Hypothalamus (tissue), 51 donors: ENCODE results near the gene STAT5A.

Source experiments
- DNase-seq, 51 donors: peaks; one replicate each; lab custom pipeline; 2025; lab: John Stamatoyannopoulos, UW

The STAT5A gene

DNA sequence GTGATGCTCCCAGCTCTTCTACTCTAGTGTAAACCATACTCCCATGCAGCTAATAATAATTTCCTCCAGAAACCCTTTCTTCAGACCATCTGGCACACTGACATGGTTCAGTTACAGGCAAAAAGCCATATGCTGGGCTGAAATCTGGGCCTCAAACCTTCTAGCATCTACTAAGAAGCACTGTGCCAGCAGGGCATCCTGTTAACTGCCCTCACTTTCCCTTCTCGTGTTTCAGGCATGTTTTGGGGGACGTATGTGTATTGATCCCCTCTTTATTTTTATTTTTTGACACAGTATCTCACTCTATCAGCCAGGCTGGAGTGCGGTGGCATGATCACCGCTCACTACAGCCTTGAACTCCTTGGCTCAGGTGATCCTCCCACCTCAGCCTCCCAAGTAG is 33.3 kb downstream of the STAT5A start:
- no peak for DNase-seq

DNA sequence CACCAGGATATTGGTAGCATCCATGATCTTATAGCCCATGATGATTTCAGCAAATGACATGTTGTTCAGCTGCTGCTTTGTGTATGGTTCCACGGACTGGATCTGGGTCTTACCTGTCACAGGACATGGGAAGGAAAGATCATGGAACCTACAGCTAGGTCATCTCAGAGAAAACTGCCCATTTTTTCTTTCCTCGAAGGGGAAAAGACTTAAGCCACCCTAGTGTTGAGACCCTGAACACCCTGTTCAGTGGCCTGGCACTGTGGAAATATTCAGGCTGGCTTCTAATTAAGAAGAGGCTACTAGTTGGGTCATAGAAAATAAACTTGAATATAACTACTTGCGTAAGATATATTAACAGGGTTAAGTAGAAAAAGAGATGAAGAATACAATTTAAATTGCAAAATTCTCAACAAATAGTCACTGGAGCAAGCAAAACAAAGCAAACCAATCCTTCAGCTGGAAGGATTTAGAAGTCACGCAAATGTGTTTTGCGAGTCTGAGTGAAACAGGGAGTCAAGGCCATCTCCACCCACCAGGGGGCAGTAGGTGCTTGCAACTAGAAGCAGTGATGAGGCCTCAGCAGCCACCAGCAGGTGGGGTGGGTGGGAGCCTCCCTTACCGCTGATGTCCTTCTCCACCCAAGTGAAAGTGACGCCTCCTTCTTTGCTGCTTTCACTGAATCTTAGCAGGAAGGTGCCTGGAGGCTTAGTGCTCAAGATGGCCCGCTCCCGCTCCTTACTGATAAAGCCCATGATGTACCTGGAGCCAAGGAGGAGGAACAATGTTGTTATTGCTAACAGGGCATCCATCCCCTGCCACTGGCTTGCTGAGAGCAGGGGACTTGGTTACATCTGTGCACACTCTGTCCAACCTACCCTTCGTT is 34.3 kb downstream of the STAT5A start:
- peak; percentile 15 to 99 (median 77) for DNase-seq

DNA sequence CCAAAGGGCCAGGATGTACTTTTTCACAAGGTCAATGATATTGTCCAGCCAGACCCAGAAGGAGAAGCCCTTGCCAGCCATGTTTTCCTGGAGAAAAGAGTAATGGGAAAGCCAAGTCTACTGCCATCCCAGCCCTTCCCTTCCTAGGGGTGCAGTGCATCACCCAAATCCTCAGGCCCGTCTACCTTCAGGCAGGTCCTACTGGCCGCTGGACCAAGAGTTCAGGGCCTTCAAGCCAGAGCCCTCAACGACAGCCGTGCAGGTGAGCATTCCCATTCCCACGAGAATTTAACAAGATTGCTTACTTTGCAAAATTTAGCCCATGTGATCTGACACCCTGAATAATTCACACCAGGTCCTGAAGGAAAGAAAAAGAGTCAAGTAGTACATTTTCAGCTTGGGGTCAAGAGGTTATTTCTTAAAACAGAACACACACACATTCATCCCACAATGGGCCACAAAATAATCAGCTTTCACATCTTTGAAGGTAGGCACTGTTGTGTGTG is 35.0 kb downstream of the STAT5A start:
- no peak for DNase-seq

DNA sequence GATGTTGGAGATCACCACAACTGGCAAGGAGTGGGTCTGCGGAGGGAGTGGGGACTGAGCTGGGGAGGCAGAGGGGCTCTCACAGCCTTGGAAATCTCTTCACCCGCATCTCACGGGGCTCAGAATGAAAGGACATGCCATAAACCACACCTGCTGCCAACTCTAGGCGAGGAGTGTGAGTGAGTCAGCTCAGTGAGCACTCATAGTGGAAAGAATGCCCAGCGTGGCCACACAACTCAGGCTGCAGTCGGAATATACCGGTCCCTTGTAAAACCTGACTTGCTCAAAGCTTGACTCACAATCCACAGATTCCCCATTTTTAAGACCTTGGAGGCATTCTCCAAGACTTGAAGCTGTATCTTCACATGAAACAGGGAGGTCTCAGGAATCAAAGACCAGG is 36.7 kb downstream of the STAT5A start:
- DNase-seq = peak in 2 of 51 donors; percentile 15 to 17

DNA sequence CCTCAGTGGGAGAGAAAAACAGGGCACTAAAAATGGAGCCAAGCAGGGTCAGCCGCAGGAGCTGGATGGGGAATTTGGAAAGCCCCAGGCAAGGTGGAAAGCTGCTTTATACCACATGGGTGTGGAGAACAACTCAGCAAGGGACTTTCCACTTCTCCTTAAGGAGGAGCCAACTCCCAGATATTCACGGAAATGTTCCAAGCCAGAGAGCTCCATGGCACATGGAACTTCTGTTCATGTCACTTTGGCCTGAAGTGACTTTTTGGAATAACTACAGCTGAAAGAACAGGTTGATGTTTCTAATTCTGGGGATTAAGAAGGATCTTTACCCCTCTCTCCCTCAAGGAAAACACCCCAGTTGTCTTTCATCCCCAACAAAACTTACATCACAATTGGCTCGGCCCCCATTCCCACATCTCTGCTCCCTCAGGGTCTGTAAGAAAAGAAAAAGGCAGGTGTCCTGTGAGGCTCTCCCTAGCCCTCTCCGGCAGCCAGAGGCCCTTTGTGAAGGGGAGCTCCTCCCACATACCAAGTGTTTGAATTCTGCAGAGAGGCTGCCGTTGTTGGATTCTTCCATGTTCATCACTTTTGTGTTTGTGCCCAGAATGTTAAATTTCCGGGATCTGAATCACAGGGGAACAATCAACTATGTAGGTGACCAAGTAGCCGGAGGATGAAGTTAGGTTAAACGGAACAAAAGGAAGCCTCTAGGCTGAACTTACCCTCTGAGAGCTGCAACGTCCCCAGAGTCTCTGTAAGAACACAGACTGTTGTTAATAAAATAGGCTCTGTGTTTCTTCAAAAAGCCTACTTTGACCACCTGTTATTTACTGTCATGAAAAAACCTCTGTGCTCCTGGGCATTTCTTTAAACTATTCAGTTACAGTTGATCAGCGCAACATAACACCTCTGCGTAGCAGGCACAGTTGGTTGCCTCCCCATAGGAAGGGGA is 41.0 kb downstream of the STAT5A start:
- DNase-seq = peak in 3 of 51 donors; percentile 14 to 21 (median 17)

DNA sequence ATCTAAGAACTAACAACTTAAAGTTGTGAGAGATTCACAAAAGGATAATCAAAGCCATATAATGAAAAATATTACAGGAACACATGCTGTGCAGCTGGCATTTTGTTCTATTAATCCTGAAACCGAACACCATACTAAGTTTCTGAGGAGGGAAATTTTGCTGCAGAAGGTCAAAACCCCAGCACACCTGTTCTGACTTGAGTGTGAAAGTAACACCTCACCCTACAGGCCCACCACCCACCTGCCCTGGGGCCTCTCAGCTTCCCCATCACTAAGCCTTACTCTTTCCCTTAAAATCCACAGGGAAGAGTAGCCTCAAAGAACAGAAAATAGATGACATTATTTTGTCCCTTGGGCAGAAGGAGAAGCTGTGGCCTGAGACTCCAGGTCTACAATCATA is 44.8 kb downstream of the STAT5A start:
- no peak for DNase-seq

DNA sequence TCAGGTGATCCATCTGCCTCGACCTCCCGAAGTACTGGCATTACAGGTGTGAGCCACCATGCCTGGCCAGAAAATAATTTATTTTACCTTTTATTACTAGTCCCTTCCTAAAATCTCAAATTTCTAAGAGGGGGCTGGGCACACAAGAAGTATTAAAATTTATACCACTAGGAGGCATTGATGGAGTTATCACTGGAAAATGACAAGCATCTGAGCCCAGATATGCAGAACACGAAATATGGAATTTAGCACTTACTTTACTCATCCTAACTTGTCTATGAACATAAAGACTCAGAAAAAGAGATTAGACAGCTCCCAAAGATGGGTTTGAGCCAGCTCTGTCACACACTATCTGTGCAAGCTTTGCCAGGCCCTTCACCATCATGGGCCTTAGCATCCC is 46.4 kb downstream of the STAT5A start:
- no peak for DNase-seq

DNA sequence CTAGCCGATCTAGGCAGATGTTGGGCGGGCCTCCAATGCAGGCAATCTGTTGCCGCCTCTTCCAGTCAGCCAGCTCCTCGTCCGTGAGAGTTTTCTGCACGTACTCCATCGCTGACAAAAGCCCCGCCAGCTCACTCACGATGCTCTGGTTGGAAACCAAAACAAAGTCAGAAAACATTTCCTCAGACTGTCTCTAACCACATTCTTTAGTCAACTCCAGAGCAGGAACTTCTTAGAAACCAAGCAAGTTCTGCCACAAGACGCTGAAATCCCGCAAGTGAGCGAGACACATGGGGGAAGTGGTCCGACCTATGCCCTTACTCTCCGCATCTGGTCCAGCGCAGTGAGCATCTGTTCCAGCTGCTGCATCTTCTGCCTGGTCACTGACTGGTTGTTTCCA is 49.1 kb downstream of the STAT5A start:
- peak in 1 of 51 donors; percentile 5 for DNase-seq

DNA sequence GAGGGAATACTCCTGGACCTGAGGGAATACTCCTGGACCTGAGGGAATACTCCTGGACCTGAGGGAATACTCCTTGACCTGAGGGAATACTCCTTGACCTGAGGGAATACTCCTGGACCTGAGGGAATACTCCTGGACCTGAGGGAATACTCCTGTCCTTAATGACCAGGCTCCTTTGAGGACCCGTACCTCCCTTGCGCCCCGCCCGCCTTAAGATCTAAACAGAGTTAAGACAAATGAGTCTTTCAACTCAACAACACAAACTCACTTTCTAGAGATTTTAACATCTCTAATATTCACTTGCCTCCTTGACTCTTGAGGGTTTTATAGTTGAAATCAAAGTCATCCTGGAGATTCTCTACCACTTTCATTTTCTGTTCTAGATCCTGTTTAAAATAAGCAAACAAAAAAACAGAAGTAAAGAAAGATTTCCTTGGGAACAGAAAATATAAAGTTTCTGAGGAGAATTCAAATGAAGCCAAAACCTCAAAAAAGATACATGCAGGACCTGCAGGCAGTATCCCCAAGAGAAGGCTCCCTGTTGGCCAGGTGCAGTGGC is 50.2 kb downstream of the STAT5A start:
- DNase-seq = no peak

DNA sequence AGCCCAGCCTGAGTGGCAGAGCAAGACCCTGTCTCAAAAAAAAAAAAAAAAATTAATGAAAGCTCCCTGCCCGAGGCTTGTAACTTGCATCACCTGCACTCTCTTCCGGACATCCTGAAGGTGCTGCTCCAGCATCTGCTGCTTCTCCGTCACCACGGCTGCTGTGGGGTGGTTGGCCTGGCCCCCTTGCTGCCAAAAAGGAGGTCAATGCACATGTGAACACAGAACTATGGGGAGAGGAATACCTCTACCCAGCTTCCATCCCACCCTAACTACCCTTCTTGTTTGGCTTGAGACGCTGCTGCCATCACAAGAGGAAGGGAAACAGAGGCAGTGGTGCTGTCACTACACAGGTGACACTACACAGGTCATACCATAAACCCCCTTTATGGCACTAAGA is 50.9 kb downstream of the STAT5A start:
- no peak for DNase-seq

DNA sequence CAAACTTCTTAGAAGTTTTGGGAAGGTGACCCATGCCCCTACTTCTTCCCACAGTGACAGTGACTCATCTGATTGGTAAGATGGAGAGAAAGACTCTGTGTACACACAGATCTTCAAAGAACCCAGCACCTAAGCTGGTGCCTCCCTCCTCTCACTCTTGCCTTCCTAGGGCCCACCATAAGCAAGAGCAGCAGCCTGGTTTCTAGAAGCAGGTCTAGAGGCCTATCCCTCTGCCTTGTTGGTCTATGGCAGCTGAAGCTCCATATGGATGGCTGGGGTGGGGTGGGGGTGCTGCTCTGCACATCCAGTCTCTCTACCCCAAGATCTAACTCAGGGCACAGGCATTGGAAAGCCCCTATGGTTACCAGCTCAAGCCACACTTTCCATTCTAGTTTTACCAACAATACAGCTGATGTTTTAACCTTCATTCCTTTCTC is 52.4 kb downstream of the STAT5A start:
- no peak for DNase-seq

DNA sequence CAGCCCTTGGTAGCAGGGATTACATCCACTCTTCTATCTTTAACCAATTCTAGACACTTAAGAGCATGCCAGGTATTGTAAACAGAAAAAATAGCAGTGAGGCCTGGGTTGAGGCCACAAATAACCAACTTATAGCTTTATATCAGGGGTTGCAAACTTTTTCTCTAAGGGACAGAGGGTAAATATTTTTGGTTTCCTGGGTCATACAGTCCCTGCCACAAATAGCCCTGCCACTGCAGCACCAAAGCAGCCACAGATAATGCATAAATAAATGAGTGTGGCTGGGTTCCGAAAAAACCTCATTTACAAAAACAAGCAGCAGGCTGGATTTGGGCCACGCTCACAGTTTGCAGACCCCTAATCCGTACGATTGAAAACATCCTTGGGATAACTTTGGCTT is 53.3 kb downstream of the STAT5A start:
- no peak for DNase-seq

DNA sequence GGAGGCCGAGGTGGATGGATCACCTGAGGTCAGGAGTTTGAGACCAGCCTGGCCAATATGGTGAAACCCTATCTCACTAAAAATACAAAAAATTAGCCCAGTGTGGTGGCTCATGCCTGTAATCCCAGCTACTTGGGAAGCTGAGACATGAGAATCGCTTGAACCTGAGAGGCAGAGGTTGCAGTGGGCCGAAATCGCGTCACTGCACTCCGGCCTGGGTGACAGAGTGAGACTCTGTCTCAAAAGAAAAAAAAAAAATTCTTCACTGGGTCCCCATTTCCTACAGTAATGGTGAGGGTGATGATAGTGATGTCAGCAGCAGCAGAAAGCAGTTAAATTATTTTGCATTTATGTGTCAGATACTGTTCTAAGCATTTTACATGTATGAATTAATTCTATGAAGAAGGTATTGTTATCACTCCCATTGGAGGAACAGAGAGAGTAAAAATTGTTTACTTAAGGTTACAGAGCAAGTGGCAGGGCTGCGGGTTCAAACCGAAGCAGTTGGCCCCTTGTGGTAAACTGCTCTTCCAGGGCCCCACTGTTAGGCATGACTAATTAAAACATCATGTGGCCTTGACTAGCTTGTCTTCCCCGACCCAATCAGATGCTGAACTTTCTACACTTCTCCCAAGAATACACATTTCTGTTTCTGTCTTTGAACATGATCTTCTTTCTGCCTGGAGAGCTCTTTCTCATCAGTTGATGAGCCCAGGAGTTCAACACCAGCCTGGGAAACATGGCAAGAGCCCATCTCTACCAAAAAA is 54.1 kb downstream of the STAT5A start:
- no peak for DNase-seq

DNA sequence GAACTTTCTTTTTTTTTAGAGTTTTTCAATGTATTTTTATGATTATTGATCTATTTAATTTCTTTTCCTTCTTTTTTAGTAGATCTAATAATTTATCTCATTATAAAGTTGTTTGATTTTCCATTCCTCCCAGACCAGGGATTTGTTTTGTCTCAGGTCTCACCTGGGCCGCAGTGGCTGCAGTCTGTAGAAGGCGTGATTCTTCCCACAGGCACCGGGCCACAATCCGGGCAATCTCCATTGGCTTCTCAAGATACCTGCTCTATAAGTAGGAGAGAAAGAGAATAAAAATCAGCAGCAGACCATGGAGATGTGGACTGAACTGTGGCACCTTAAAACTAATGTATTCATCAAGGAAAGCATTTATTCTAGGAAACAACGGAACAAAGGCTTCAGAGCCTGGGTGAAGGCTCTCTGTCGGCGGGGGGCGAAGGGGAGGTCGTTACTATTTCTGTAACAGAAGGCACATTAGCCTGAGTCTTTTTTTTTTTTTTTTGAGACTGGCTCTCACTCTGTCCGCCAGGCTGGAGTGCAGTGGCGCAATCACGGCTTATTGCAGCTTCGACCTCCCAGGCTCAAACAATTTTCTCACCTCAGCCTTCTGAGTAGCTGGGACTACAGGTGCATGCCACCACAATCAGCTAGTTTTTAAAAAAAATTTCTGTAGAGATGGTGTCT is 57.2 kb downstream of the STAT5A start:
- no peak for DNase-seq

DNA sequence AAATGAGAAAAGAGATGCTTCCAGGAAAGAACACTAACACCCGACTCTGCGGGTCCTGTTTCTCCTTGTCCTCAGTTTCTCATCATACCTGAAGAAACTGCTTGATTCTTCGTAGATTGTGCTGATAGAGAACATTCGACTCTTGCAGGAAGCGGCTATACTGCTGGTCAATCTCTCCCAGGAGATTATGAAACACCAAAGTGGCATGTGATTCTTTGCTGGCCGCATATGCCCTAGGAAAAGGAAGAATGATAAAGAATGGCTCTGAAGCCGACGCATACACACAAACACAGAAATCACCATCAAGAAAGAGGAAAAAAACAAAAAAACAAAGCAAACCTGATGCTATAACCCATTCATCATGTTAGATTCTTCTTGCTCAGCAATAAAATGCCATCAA is 58.2 kb downstream of the STAT5A start:
- DNase-seq = peak in 1 of 51 donors; percentile 7

DNA sequence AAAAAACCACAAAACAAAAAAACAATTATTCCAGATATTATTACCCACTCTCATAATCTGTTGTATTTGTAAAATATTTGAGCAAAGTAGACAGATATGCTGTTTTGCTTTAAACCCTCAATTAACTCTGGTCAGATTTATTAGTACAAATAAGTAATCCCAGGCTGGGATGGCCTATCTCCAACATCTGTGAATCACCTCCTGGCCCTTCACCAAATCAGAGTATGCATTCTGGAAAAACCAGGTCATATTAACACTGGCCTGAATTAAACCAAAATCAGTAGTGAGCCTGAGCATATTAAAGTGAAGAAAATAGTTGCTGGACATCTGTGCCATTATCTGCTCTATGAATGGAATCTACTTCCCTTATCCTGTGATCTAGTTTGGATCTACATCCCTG is 58.9 kb downstream of the STAT5A start:
- no peak for DNase-seq

DNA sequence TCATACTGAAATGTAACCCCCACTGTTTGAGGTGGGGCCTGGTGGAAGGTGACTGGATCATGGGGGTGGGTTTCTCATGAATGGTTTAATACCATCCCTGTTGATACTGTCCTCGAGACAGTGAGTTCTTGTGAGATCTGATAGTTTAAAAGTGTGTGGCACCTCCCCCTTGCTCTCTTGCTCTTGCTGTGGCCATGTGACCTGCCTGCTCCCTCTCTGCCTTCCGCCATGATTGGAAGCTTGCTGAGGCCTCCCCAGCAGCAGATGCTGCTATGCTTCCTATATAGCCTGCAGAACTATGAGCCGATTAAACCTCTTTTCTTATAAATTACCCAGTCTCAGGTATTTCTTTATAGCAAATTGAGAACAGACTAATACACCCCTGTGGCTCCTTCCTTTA is 59.3 kb downstream of the STAT5A start:
- DNase-seq = no peak

DNA sequence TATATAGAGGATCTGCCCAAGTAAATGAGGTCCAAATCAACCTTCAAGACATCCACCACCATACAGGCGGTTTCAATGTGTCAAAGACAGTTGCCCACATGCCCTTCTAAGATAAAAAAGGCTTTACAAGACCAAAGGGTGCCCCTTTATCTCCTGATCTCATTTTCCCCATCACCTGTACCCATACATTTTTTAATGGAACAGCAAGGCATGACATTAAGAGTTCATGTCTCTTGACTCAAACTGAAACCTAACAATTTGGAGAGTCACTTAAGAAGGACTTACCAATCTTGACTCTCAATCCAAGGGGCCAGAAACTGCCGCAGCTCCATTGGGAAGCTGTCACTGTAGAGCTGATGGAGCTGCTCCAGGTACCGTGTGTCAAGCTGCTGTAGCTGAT is 59.8 kb downstream of the STAT5A start:
- DNase-seq = no peak

DNA sequence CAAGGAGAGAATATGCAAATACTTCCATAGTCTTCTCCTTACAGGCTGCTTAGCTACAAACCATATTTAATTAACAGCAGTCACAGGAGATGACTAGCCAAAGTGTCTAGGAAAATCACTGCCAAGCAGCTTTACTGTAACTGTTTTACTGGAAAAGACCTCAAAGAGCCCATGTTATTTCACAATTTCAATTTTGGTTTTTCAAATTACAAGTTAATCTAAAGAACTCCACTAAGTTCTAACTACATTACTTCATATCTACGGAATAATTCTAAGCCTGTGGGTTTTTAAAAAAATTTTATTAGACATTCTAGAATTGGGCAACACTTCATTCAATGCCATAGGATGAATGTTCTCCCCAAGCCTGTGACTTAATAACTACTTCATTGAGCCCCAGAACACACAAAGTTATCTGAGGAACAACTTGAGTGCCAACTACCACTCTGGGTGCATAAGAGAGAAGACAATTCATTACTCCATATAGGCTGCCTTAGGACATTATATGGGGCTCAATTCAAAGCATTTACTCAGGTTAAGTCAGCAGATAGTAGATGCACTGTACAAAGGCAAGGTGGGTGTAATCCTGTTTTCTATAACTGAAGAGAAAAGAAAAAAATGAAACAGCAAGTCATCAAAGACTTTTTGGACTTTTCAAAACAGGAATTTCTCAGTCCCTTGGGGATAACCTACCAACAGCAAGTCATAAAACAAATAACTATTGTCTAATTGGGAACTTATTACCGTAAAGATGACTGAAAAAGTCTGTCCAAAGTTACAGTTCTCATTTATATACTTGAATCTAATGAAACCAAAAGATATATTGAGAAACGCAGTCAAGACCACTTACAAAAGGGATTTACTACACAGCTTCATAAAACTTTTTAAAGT is 66.9 kb downstream of the STAT5A start:
- DNase-seq = no peak
